Suprapubic skin (tissue), 4 donors: ENCODE measurements around the gene CAMTA1. TPM values are rescaled to one million over a fixed set of nuclear protein-coding genes. Genes with fewer than 3 reads are reported as not detected.

Source experiments
- DNase-seq, 2 donors: peaks; one replicate each; pipeline ENCODE4 v3.0.0-alpha.2; 2019; ENCODE audit warnings: low spot score in 2 of 2
- H3K27ac ChIP-seq: fragments of 200-600 bp; sonication (generic); one replicate; pipeline ENCODE4 v1.5.1; 2019
- H3K27me3 ChIP-seq: fragments of 200-600 bp; sonication (generic); one replicate; pipeline ENCODE4 v1.5.1; 2019
- H3K36me3 ChIP-seq: fragments of 200-600 bp; sonication (generic); one replicate; pipeline ENCODE4 v1.5.1; 2019
- H3K4me1 ChIP-seq: fragments of 200-600 bp; sonication (generic); one replicate; pipeline ENCODE4 v1.5.1; 2019
- H3K4me3 ChIP-seq: fragments of 200-600 bp; sonication (generic); one replicate; pipeline ENCODE4 v1.5.1; 2019; ENCODE audit warnings: mild to moderate bottlenecking
- H3K9me3 ChIP-seq: fragments of 200-600 bp; sonication (generic); one replicate; pipeline ENCODE4 v1.5.1; 2019
- CTCF ChIP-seq, 2 donors: fragments of 200-600 bp in 1 of 2; fragments of 450-650 bp in 1 of 2; sonication (generic) in 1 of 2; IDR thresholded peaks; one replicate each; pipeline ENCODE4 v1.5.1; 2016 to 2019; ENCODE audit warnings: antibody characterized with exemption in 2 of 2, mild to moderate bottlenecking in 1 of 2, moderate library complexity in 1 of 2
- EP300 ChIP-seq: sonication (generic); formaldehyde crosslinking; IDR thresholded peaks from one replicate; pipeline ENCODE4 v1.6.1; 2017; ENCODE audit warnings: antibody characterized with exemption
- POLR2A ChIP-seq, 2 donors: fragments of 450-650 bp; IDR thresholded peaks; one replicate each; pipeline ENCODE4 v1.6.1; 2017; ENCODE audit warnings: antibody characterized with exemption in 2 of 2, mild to moderate bottlenecking in 2 of 2, moderate library complexity in 2 of 2
- POLR2AphosphoS5 ChIP-seq, 3 donors: sonication (generic); formaldehyde crosslinking; IDR thresholded peaks; one replicate each; pipeline ENCODE4 v1.6.1; 2017; ENCODE audit warnings: antibody characterized with exemption in 3 of 3
- WGBS: methylation state at CpG from one replicate; pipeline ENCODE4 v1.1.5; 2018; 5-methylcytosine and 5-hydroxymethylcytosine counted together
- total RNA-seq, 4 donors: library from RNA; depleted of rRNA; stranded (reverse); fragments of >200 nt; gene quantifications; one replicate each; pipeline ENCODE4 v1.1.0, GENCODE V29; 2016

The CAMTA1 gene
- total RNA-seq, 4 donors from 2014 or later = 40.4 to 54.1 (median 46.6) TPM

GRCh38 chr1:7576946-7577657 lies 791.8 kb downstream of the CAMTA1 start:
- Histone ChIP-seq H3K27ac (no peak overlapping the region), H3K4me3 (no peak overlapping the region), H3K4me1 (peaks cover 17% of the 10 kb centered on the region), H3K9me3 (no peaks in the 10 kb centered on the region), H3K27me3 (no peaks in the 10 kb centered on the region), H3K36me3 (no peaks in the 10 kb centered on the region)
- peak in 1 of 2 donors; percentile 31 for DNase-seq
- WGBS = 66% methylated on average over 14 of the region's 14 CpGs
- no peak for TF ChIP-seq POLR2AphosphoS5 (IDR thresholded peaks at IDR 0.05)
- no peak for TF ChIP-seq EP300
- no peak for TF ChIP-seq CTCF (IDR thresholded peaks at IDR 0.05)

GRCh38 chr1:7578206-7578605 lies 793.0 kb downstream of the CAMTA1 start:
- no peaks in the 10 kb centered on the region for H3K9me3 ChIP-seq
- H3K4me1 ChIP-seq = peaks cover 14% of the 10 kb centered on the region
- no peaks in the 10 kb centered on the region for H3K27me3 ChIP-seq
- WGBS = 91% methylated on average over 13 of the region's 15 CpGs
- H3K27ac ChIP-seq = no peak overlapping the region
- no peak overlapping the region for H3K4me3 ChIP-seq
- TF ChIP-seq POLR2A (IDR thresholded peaks at IDR 0.05) = no peak
- TF ChIP-seq POLR2AphosphoS5 (IDR thresholded peaks at IDR 0.05) = no peak
- TF ChIP-seq EP300 = no peak
- no peak for TF ChIP-seq CTCF (IDR thresholded peaks at IDR 0.05)
- no peaks in the 10 kb centered on the region for H3K36me3 ChIP-seq
- peak in 1 of 2 donors; percentile 52 for DNase-seq

GRCh38 chr1:7579016-7579415 lies 793.8 kb downstream of the CAMTA1 start:
- Histone ChIP-seq H3K36me3 (no peaks in the 10 kb centered on the region), H3K27me3 (no peaks in the 10 kb centered on the region), H3K4me1 (peaks cover 9% of the 10 kb centered on the region), H3K9me3 (no peaks in the 10 kb centered on the region), H3K27ac (no peak overlapping the region), H3K4me3 (no peak overlapping the region)
- peak; percentile 37 to 63 for DNase-seq
- TF ChIP-seq EP300 (no peak), POLR2AphosphoS5 (IDR thresholded peaks at IDR 0.05) (no peak), CTCF (IDR thresholded peaks at IDR 0.05) (no peak), POLR2A (IDR thresholded peaks at IDR 0.05) (no peak)
- 88% methylated on average over 8 of the region's 8 CpGs for WGBS

GRCh38 chr1:7579831-7580804 lies 794.9 kb downstream of the CAMTA1 start:
- Histone ChIP-seq H3K4me3 (no peak overlapping the region), H3K36me3 (no peaks in the 10 kb centered on the region), H3K4me1 (peaks cover 4% of the 10 kb centered on the region), H3K27ac (no peak overlapping the region), H3K9me3 (no peaks in the 10 kb centered on the region), H3K27me3 (no peaks in the 10 kb centered on the region)
- peak; percentile 48 to 64 for DNase-seq
- TF ChIP-seq CTCF (IDR thresholded peaks at IDR 0.05) = no peak
- TF ChIP-seq POLR2AphosphoS5 (IDR thresholded peaks at IDR 0.05) = no peak
- no peak for TF ChIP-seq POLR2A (IDR thresholded peaks at IDR 0.05)
- no peak for TF ChIP-seq EP300
- 85% methylated on average over 14 of the region's 18 CpGs for WGBS
